ENCODE results near the gene ETV1. TPM values are rescaled to one million over a fixed set of nuclear protein-coding genes. Genes with fewer than 3 reads are reported as not detected.
"Not testable (repeated sequence)": the region's sequence is repeated elsewhere in the genome, so short reads cannot be mapped to it uniquely, and the experiment has no call there.

ETV1 gene
- total and polyA plus RNA-seq, 9 donors, result 0.60 to 6.3 (median 2.3) TPM

DNA sequence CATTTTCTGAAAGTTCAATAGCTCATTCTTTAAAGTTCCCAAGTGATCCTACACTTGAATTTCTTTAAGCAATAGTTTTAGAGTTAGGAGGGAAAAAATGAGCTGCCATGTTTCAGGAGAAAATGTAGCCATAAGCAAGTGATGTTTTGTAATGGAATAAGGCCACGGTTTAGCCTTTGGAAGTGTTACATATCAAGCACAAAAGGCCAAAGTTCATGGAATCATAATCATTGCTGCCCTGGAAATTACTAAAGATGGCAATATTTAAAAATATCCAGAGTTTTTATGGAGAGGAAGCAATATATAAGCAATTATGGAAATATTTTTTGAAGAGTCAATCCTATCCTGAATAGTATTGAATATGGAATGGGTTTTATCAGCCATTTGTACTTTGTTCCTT is 68.4 kb downstream of the ETV1 start:
- intact Hi-C loops (cut with DNase I), result no loop called here
- no peak overlapping the region for H3K4me3 ChIP-seq
- no peaks in the 10 kb centered on the region for H3K36me3 ChIP-seq
- 35 to 51% (median 41%) methylated on average over 1 of the region's 1 CpG for WGBS, 3 donors
- no peaks in the 10 kb centered on the region for H3K27me3 ChIP-seq
- H3K4me1 ChIP-seq (ENCODE audit: insufficient read depth), result no peaks in the 10 kb centered on the region
- TF ChIP-seq EP300 (IDR thresholded peaks at IDR 0.05) (no peak), POLR2A (IDR thresholded peaks at IDR 0.05) (no peak)
- TF ChIP-seq, protein P1, sequence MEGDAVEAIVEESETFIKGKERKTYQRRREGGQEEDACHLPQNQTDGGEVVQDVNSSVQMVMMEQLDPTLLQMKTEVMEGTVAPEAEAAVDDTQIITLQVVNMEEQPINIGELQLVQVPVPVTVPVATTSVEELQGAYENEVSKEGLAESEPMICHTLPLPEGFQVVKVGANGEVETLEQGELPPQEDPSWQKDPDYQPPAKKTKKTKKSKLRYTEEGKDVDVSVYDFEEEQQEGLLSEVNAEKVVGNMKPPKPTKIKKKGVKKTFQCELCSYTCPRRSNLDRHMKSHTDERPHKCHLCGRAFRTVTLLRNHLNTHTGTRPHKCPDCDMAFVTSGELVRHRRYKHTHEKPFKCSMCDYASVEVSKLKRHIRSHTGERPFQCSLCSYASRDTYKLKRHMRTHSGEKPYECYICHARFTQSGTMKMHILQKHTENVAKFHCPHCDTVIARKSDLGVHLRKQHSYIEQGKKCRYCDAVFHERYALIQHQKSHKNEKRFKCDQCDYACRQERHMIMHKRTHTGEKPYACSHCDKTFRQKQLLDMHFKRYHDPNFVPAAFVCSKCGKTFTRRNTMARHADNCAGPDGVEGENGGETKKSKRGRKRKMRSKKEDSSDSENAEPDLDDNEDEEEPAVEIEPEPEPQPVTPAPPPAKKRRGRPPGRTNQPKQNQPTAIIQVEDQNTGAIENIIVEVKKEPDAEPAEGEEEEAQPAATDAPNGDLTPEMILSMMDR (IDR thresholded peaks at IDR 0.05), result no peak
- no peaks in the 10 kb centered on the region for H3K9me3 ChIP-seq
- DNase-seq, result no peak
- no peak overlapping the region for H3K27ac ChIP-seq

DNA sequence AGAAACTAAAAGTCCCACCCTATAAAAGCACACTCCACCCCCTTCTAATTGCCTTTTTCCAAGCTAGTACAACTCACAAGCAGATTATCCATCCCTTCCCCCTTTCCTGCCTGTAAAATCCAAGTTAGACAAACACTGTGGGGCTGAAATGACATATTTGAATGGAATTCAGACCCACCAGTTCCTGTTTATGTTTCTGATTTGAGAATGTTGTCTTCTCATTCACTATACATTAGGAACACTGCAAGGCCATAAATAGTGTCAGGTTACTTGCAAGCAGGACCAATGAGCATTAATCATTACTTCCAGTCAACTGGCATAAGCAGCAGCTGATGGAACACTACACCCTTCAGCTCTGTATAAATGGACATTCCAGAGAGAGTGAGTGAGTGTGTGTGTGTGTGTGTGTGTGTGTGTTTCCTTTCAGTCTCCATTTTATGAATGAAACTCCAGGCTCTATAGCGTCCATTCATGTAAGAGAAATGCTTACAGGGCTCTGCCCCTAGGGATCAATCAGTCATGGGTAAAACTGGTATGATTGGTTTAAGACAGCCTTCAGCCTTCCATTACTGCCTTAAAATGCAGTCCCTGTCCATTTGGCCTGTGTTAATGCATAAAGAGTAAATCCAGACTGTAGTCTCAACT is 69.3 kb downstream of the ETV1 start:
- Histone ChIP-seq H3K27me3 (no peaks in the 10 kb centered on the region), H3K4me3 (no peak overlapping the region), H3K27ac (no peak overlapping the region), H3K9me3 (no peaks in the 10 kb centered on the region), H3K36me3 (no peaks in the 10 kb centered on the region), H3K4me1 (ENCODE audit: insufficient read depth) (no peaks in the 10 kb centered on the region)
- DNase-seq, result peak in 1 of 5 donors; percentile 26
- WGBS, 3 donors, result 32 to 41% (median 33%) methylated on average over 1 of the region's 1 CpG
- intact Hi-C loops (cut with DNase I), result no loop called here
- TF ChIP-seq EP300 (IDR thresholded peaks at IDR 0.05), result no peak
- TF ChIP-seq, protein P1 (IDR thresholded peaks at IDR 0.05), result no peak
- TF ChIP-seq POLR2A (IDR thresholded peaks at IDR 0.05), result no peak

DNA sequence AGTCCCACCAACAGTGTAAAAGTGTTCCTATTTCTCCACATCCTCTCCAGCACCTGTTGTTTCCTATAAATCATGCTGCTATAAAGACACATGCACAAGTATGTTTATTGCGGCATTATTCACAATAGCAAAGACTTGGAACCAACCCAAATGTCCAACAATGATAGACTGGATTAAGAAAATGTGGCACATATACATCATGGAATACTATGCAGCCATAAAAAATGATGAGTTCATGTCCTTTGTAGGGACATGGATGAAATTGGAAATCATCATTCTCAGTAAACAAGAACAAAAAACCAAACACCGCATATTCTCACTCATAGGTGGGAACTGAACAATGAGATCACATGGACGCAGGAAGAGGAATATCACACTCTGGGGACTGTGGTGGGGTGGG is 71.1 kb downstream of the ETV1 start:
- intact Hi-C loops (cut with DNase I); H3K36me3 ChIP-seq: not testable (repeated sequence)
- WGBS, 3 donors, result 93 to 100% (median 98%) methylated on average over 3 of the region's 3 CpGs

DNA sequence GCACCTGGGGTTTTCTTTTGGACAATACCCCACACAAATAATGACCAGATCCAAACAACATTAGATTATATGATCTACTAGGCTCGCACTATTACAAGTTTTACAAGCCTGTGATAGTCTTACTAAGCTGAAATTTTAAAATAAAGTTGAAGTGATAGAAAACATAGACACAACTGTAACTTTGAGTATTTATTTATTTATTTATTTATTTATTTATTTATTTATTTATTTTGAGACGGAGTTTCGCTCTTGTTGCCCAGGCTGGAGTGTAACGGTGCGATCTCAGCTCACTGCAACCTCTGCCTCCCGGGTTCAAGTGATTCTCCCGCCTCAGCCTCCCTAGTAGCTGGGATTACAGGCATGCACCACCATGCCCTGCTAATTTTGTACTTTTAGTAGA is 72.4 kb downstream of the ETV1 start:
- WGBS, 3 donors, result 86 to 98% (median 94%) methylated on average over 7 of the region's 7 CpGs
- intact Hi-C loops (cut with DNase I), result not testable (repeated sequence)

More for the DNA sequence above, 71.1 kb downstream of the ETV1 start:
- not testable (repeated sequence) for H3K4me1 ChIP-seq (ENCODE audit: insufficient read depth); H3K4me3 ChIP-seq; H3K27me3 ChIP-seq; DNase-seq; H3K27ac ChIP-seq; H3K9me3 ChIP-seq

GRCh38 chr7:13915891-13916290 is 73.6 kb downstream of the ETV1 start:
- intact Hi-C loops (cut with DNase I), result no loop called here
- H3K9me3 ChIP-seq, result no peaks in the 10 kb centered on the region
- no peaks in the 10 kb centered on the region for H3K36me3 ChIP-seq
- TF ChIP-seq EP300 (IDR thresholded peaks at IDR 0.05) (no peak), POLR2A (IDR thresholded peaks at IDR 0.05) (no peak)
- TF ChIP-seq, protein P1 (IDR thresholded peaks at IDR 0.05), result no peak
- H3K4me1 ChIP-seq (ENCODE audit: insufficient read depth), result no peaks in the 10 kb centered on the region
- no peak overlapping the region for H3K4me3 ChIP-seq
- no peaks in the 10 kb centered on the region for H3K27me3 ChIP-seq
- no peak for DNase-seq
- 40 to 65% (median 63%) methylated on average over 2 of the region's 2 CpGs for WGBS, 3 donors
- H3K27ac ChIP-seq, result no peak overlapping the region

More for the DNA sequence above, 72.4 kb downstream of the ETV1 start:
- H3K9me3 ChIP-seq; H3K4me3 ChIP-seq; DNase-seq; H3K27ac ChIP-seq; H3K4me1 ChIP-seq (ENCODE audit: insufficient read depth); H3K27me3 ChIP-seq; H3K36me3 ChIP-seq: not testable (repeated sequence)
